Right lobe of liver (tissue), 4 donors: Measurements from ENCODE around the gene SLA2.

Experiments used
- POLR2A ChIP-seq: fragments of 450-650 bp; IDR thresholded peaks from one replicate; pipeline ENCODE4 v1.6.1; 2017; ENCODE audit warnings: antibody characterized with exemption, mild to moderate bottlenecking
- TF ChIP-seq, protein P1 (sequence below), 4 donors: fragments of 200-600 bp in 3 of 4; fragments of 450-650 bp in 1 of 4; IDR thresholded peaks; one replicate each; pipeline versions ENCODE4 v1.5.1 to v1.8.0; 2016 to 2022; ENCODE audit warnings: antibody characterized with exemption in 4 of 4, mild to moderate bottlenecking in 2 of 4
- donor health status: DM: no; HTN: no; CAD: no.
- donor health status: DM: no; HTN: no; CAD: no.
- donor health status: DM: no; HTN: yes; CAD: no.

DNA sequence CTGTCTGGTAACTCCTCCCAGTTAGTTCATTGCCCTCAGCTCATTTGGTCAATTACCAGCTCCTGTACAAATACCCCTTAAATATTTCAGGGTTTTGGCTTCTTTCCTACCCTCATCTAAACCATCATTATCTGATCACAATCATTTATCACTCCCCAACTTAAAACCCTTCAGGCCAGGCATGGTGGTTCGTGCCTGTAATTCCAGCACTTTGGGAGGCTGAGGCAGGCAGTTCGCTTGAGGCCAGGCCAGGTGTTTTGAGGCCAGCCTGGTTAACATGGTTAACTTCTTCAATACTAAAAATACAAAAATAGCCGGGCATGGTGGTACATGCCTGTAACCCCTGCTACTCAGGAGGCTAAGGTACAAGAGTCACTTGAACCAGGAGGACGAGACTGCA lies 63.2 kb downstream of the SLA2 start:
- TF ChIP-seq, protein P1, sequence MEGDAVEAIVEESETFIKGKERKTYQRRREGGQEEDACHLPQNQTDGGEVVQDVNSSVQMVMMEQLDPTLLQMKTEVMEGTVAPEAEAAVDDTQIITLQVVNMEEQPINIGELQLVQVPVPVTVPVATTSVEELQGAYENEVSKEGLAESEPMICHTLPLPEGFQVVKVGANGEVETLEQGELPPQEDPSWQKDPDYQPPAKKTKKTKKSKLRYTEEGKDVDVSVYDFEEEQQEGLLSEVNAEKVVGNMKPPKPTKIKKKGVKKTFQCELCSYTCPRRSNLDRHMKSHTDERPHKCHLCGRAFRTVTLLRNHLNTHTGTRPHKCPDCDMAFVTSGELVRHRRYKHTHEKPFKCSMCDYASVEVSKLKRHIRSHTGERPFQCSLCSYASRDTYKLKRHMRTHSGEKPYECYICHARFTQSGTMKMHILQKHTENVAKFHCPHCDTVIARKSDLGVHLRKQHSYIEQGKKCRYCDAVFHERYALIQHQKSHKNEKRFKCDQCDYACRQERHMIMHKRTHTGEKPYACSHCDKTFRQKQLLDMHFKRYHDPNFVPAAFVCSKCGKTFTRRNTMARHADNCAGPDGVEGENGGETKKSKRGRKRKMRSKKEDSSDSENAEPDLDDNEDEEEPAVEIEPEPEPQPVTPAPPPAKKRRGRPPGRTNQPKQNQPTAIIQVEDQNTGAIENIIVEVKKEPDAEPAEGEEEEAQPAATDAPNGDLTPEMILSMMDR (IDR thresholded peaks at IDR 0.05), result no peak
- no peak for TF ChIP-seq POLR2A
